Fibroblast of mammary gland (primary cell): ENCODE data around the gene PTPRJ.

Experiments used
- DNase-seq: peaks from one replicate; pipeline ENCODE4 v3.0.0-alpha.2; 2010; ENCODE audit warnings: low read depth
- H3K4me3 ChIP-seq: 2 replicates; pipeline ENCODE4 v1.5.1; 2011; ENCODE audit warnings: low read depth, mild to moderate bottlenecking, low read length, moderate library complexity; ENCODE audit not compliant: control insufficient read depth
- TF ChIP-seq, protein P1 (sequence below): conservative IDR thresholded peaks from 2 replicates; pipeline ENCODE4 v1.5.1; 2011; ENCODE audit warnings: low read depth, low read length, inconsistent platforms; ENCODE audit not compliant: control insufficient read depth, insufficient read depth

PTPRJ gene

GRCh38 chr11:48031602-48032001 lies 51.2 kb downstream of the PTPRJ start:
- DNase-seq = no peak
- no peak overlapping the region for H3K4me3 ChIP-seq
- TF ChIP-seq, protein P1, sequence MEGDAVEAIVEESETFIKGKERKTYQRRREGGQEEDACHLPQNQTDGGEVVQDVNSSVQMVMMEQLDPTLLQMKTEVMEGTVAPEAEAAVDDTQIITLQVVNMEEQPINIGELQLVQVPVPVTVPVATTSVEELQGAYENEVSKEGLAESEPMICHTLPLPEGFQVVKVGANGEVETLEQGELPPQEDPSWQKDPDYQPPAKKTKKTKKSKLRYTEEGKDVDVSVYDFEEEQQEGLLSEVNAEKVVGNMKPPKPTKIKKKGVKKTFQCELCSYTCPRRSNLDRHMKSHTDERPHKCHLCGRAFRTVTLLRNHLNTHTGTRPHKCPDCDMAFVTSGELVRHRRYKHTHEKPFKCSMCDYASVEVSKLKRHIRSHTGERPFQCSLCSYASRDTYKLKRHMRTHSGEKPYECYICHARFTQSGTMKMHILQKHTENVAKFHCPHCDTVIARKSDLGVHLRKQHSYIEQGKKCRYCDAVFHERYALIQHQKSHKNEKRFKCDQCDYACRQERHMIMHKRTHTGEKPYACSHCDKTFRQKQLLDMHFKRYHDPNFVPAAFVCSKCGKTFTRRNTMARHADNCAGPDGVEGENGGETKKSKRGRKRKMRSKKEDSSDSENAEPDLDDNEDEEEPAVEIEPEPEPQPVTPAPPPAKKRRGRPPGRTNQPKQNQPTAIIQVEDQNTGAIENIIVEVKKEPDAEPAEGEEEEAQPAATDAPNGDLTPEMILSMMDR = no peak

GRCh38 chr11:48032721-48033120 lies 52.4 kb downstream of the PTPRJ start:
- DNase-seq = no peak
- H3K4me3 ChIP-seq = no peak overlapping the region
- TF ChIP-seq, protein P1 = no peak

GRCh38 chr11:48033918-48034341 lies 53.6 kb downstream of the PTPRJ start:
- no peak for DNase-seq
- TF ChIP-seq, protein P1 = no peak
- H3K4me3 ChIP-seq = no peak overlapping the region

- no peak overlapping the region for H3K4me3 ChIP-seq
- peak; percentile 57 for DNase-seq
- TF ChIP-seq, protein P1 = no peak
These were observed 54.8 kb downstream of the PTPRJ start for GRCh38 chr11:48034926-48035871.

GRCh38 chr11:48036011-48036410 lies 55.7 kb downstream of the PTPRJ start:
- TF ChIP-seq, protein P1 = no peak
- peak; percentile 29 for DNase-seq
- no peak overlapping the region for H3K4me3 ChIP-seq

DNA sequence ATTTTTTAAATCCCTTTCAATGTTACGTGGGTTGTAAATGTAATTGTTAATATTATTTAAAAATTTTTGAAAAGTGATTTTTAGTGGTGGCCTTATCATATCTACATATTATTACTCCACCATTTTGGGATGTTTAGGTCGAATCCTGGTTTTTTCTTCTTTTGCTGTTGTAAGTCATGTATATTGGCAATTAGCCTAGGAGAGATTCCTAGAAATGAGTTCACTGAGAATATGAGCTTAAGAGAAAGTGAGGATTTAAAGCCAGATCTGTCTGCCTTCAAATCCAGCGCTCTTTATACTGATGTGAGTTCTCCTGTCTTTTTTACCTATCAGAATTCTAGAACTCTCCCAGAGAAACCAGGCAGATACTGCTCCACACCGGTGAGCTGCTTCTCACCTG lies 56.1 kb downstream of the PTPRJ start:
- no peak overlapping the region for H3K4me3 ChIP-seq
- TF ChIP-seq, protein P1 = no peak
- DNase-seq = peak; percentile 67
